SK-N-SH treated with all-trans-retinoic acid at 6 μM for 48 hours (cell line): ENCODE measurements around the gene SUGP2.

ENCODE experiments used
- ATAC-seq: fragments of 200-7000 bp; cut with Tn5 transposase; 3 replicates; pipeline ENCODE4 v1.9.1; 2020; ENCODE audit warnings: mild to moderate bottlenecking, moderate library complexity
- BACH2 ChIP-seq: fragments of 250-450 bp; sonication (Bioruptor Pico); IDR thresholded peaks from 2 replicates; pipeline ENCODE4 v1.9.0; 2021; ENCODE audit warnings: mild to moderate bottlenecking, borderline replicate concordance
- CSDC2 ChIP-seq: fragments of 250-450 bp; sonication (Bioruptor Pico); IDR thresholded peaks from 2 replicates; pipeline ENCODE4 v1.5.0; 2020; ENCODE audit warnings: mild to moderate bottlenecking, moderate library complexity
- ESRRG ChIP-seq: fragments of 250-450 bp; sonication (Bioruptor Pico); IDR thresholded peaks from 2 replicates; pipeline ENCODE4 v1.6.1; 2021; ENCODE audit warnings: mild to moderate bottlenecking
- GLIS3 ChIP-seq: fragments of 250-450 bp; sonication (Bioruptor Pico); IDR thresholded peaks from 2 replicates; pipeline ENCODE4 v1.5.0; 2020; ENCODE audit warnings: mild to moderate bottlenecking, moderate library complexity
- ISL1 ChIP-seq: fragments of 250-450 bp; sonication (Bioruptor Pico); IDR thresholded peaks from 2 replicates; pipeline ENCODE4 v2.1.2; 2022; ENCODE audit warnings: mild to moderate bottlenecking, moderate library complexity
- OSR1 ChIP-seq: fragments of 250-450 bp; sonication (Bioruptor Pico); IDR thresholded peaks from 2 replicates; pipeline ENCODE4 v1.8.0; 2022; ENCODE audit warnings: moderate library complexity, mild to moderate bottlenecking, inconsistent platforms
- PPARA ChIP-seq: fragments of 250-450 bp; sonication (Bioruptor Pico); IDR thresholded peaks from 2 replicates; pipeline ENCODE4 v1.5.0; 2020; ENCODE audit warnings: mild to moderate bottlenecking, borderline replicate concordance
- RARB ChIP-seq: fragments of 250-450 bp; sonication (Bioruptor Pico); IDR thresholded peaks from 2 replicates; pipeline ENCODE4 v1.8.0; 2021; ENCODE audit warnings: mild to moderate bottlenecking, moderate library complexity
- SNAI2 ChIP-seq: fragments of 250-450 bp; sonication (Bioruptor Pico); IDR thresholded peaks from 2 replicates; pipeline ENCODE4 v1.5.0; 2020; ENCODE audit warnings: mild to moderate bottlenecking, moderate library complexity
- TCF4 ChIP-seq: fragments of 250-450 bp; sonication (Bioruptor Pico); IDR thresholded peaks from 2 replicates; pipeline ENCODE4 v1.8.0; 2021; ENCODE audit warnings: mild to moderate bottlenecking, moderate library complexity, borderline replicate concordance
- TOX ChIP-seq: fragments of 250-450 bp; sonication (Bioruptor Pico); IDR thresholded peaks from 2 replicates; pipeline ENCODE4 v1.8.0; 2021; ENCODE audit warnings: mild to moderate bottlenecking, moderate library complexity, borderline replicate concordance
- ZC3H10 ChIP-seq: fragments of 250-450 bp; sonication (Bioruptor Pico); IDR thresholded peaks from 2 replicates; pipeline ENCODE4 v1.5.1; 2021; ENCODE audit warnings: mild to moderate bottlenecking, moderate library complexity
- ZFP3 ChIP-seq: fragments of 250-450 bp; sonication (Bioruptor Pico); IDR thresholded peaks from 2 replicates; pipeline ENCODE4 v1.5.0; 2020; ENCODE audit warnings: mild to moderate bottlenecking, moderate library complexity
- ZFP30 ChIP-seq: fragments of 450-650 bp; formaldehyde crosslinking; IDR thresholded peaks from 2 replicates; pipeline ENCODE4 v1.5.0; 2022; ENCODE audit warnings: mild to moderate bottlenecking, moderate library complexity
- ZNF565 ChIP-seq: fragments of 450-650 bp; formaldehyde crosslinking; conservative IDR thresholded peaks from 2 replicates; pipeline ENCODE4 v1.5.0; 2020; ENCODE audit warnings: low read depth, mild to moderate bottlenecking, moderate library complexity
- ZNF70 ChIP-seq: fragments of 450-650 bp; formaldehyde crosslinking; IDR thresholded peaks from 2 replicates; pipeline ENCODE4 v1.5.0; 2020; ENCODE audit warnings: mild to moderate bottlenecking, moderate library complexity
- ZNF8 ChIP-seq: fragments of 450-650 bp; formaldehyde crosslinking; IDR thresholded peaks from 2 replicates; pipeline ENCODE4 v1.5.0; 2020; ENCODE audit warnings: mild to moderate bottlenecking, moderate library complexity
- TF ChIP-seq, protein P1 (sequence below): fragments of 250-450 bp; sonication (Bioruptor Pico); IDR thresholded peaks from 2 replicates; pipeline ENCODE4 v1.5.1; 2020; ENCODE audit warnings: low read depth, mild to moderate bottlenecking, moderate library complexity
- TF ChIP-seq, protein P2 (sequence below): fragments of 250-450 bp; sonication (Bioruptor Pico); IDR thresholded peaks from 2 replicates; pipeline ENCODE4 v1.5.0; 2020; ENCODE audit warnings: mild to moderate bottlenecking, moderate library complexity
- TF ChIP-seq, protein P3 (sequence below): fragments of 250-450 bp; sonication (Bioruptor Pico); IDR thresholded peaks from 2 replicates; pipeline ENCODE4 v1.5.1; 2021; ENCODE audit warnings: mild to moderate bottlenecking, moderate library complexity
- TF ChIP-seq, protein P4 (sequence below): fragments of 250-450 bp; sonication (Bioruptor Pico); IDR thresholded peaks from 2 replicates; pipeline ENCODE4 v1.8.0; 2021; ENCODE audit warnings: low read depth, mild to moderate bottlenecking, moderate library complexity, borderline replicate concordance
- TF ChIP-seq, protein P5 (sequence below): fragments of 250-450 bp; sonication (Bioruptor Pico); IDR thresholded peaks from 2 replicates; pipeline ENCODE4 v1.8.0; 2020; ENCODE audit warnings: mild to moderate bottlenecking, moderate library complexity, borderline replicate concordance

SUGP2 gene

DNA sequence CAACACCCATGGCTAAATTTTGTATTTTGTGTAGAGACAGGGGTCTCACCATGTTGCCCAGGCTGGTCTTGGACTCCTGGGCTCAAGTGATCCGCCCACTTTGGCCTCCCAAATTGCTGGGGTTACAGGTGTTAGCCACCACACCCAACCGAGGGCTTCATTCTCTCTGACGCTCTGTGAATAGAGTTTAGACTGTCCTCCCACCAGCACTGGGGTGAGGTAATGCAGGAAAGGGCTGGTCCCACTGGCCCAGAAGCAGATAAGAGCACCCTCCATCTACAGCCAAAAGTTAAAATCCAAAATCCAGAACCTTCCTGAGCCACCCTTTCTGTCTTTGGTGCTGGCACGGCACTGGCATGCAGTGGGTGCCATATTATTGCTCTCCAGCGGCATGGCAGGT is 60.5 kb downstream of the SUGP2 start:
- no peak for TF ChIP-seq ZFP3
- TF ChIP-seq, protein P1, sequence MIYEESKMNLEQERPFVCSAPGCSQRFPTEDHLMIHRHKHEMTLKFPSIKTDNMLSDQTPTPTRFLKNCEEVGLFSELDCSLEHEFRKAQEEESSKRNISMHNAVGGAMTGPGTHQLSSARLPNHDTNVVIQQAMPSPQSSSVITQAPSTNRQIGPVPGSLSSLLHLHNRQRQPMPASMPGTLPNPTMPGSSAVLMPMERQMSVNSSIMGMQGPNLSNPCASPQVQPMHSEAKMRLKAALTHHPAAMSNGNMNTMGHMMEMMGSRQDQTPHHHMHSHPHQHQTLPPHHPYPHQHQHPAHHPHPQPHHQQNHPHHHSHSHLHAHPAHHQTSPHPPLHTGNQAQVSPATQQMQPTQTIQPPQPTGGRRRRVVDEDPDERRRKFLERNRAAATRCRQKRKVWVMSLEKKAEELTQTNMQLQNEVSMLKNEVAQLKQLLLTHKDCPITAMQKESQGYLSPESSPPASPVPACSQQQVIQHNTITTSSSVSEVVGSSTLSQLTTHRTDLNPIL (CRISPR knock-in tag): no peak
- TF ChIP-seq ZFP30 (CRISPR knock-in tag): no peak
- no peak for TF ChIP-seq ZC3H10 (CRISPR knock-in tag)
- TF ChIP-seq, protein P2, sequence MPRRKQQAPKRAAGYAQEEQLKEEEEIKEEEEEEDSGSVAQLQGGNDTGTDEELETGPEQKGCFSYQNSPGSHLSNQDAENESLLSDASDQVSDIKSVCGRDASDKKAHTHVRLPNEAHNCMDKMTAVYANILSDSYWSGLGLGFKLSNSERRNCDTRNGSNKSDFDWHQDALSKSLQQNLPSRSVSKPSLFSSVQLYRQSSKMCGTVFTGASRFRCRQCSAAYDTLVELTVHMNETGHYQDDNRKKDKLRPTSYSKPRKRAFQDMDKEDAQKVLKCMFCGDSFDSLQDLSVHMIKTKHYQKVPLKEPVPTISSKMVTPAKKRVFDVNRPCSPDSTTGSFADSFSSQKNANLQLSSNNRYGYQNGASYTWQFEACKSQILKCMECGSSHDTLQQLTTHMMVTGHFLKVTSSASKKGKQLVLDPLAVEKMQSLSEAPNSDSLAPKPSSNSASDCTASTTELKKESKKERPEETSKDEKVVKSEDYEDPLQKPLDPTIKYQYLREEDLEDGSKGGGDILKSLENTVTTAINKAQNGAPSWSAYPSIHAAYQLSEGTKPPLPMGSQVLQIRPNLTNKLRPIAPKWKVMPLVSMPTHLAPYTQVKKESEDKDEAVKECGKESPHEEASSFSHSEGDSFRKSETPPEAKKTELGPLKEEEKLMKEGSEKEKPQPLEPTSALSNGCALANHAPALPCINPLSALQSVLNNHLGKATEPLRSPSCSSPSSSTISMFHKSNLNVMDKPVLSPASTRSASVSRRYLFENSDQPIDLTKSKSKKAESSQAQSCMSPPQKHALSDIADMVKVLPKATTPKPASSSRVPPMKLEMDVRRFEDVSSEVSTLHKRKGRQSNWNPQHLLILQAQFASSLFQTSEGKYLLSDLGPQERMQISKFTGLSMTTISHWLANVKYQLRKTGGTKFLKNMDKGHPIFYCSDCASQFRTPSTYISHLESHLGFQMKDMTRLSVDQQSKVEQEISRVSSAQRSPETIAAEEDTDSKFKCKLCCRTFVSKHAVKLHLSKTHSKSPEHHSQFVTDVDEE (CRISPR knock-in tag): no peak
- TF ChIP-seq CSDC2 (CRISPR knock-in tag): no peak
- TF ChIP-seq, protein P3, sequence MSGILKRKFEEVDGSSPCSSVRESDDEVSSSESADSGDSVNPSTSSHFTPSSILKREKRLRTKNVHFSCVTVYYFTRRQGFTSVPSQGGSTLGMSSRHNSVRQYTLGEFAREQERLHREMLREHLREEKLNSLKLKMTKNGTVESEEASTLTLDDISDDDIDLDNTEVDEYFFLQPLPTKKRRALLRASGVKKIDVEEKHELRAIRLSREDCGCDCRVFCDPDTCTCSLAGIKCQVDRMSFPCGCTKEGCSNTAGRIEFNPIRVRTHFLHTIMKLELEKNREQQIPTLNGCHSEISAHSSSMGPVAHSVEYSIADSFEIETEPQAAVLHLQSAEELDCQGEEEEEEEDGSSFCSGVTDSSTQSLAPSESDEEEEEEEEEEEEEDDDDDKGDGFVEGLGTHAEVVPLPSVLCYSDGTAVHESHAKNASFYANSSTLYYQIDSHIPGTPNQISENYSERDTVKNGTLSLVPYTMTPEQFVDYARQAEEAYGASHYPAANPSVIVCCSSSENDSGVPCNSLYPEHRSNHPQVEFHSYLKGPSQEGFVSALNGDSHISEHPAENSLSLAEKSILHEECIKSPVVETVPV (CRISPR knock-in tag): no peak
- TF ChIP-seq ZNF565: no peak
- TF ChIP-seq SNAI2: no peak
- no peak for TF ChIP-seq BACH2 (CRISPR knock-in tag)
- TF ChIP-seq, protein P4, sequence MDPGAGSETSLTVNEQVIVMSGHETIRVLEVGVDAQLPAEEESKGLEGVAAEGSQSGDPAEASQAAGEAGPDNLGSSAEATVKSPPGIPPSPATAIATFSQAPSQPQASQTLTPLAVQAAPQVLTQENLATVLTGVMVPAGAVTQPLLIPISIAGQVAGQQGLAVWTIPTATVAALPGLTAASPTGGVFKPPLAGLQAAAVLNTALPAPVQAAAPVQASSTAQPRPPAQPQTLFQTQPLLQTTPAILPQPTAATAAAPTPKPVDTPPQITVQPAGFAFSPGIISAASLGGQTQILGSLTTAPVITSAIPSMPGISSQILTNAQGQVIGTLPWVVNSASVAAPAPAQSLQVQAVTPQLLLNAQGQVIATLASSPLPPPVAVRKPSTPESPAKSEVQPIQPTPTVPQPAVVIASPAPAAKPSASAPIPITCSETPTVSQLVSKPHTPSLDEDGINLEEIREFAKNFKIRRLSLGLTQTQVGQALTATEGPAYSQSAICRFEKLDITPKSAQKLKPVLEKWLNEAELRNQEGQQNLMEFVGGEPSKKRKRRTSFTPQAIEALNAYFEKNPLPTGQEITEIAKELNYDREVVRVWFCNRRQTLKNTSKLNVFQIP: no peak
- TF ChIP-seq TCF4 (CRISPR knock-in tag): no peak
- TF ChIP-seq ZNF70 (CRISPR knock-in tag): no peak
- no peak for TF ChIP-seq OSR1
- TF ChIP-seq, protein P5, sequence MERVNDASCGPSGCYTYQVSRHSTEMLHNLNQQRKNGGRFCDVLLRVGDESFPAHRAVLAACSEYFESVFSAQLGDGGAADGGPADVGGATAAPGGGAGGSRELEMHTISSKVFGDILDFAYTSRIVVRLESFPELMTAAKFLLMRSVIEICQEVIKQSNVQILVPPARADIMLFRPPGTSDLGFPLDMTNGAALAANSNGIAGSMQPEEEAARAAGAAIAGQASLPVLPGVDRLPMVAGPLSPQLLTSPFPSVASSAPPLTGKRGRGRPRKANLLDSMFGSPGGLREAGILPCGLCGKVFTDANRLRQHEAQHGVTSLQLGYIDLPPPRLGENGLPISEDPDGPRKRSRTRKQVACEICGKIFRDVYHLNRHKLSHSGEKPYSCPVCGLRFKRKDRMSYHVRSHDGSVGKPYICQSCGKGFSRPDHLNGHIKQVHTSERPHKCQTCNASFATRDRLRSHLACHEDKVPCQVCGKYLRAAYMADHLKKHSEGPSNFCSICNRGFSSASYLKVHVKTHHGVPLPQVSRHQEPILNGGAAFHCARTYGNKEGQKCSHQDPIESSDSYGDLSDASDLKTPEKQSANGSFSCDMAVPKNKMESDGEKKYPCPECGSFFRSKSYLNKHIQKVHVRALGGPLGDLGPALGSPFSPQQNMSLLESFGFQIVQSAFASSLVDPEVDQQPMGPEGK (CRISPR knock-in tag): no peak

DNA sequence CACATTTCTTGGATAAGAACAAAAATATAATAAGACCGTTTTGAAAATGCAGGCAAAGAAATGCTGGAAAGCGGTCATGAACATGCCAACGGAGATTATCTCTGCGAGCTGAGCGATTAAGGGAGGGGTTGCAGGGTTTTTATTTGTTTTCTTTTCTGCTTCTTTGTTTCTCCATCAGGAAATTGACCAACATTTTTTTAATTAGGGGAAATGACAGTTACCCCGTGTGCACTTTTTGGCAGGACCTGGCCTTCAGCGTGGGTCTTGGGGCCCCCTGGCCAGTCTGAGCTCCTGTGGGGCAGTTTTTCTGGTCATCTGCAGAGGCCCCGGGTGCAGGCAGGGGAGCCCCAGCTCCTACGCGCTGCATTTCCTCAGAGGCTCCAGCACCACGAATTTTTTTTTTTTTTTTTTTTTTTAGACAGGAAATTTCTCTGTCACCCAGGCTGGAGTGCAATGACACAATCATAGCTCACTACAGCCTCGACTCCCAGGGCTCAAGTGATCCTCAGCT is 61.0 kb downstream of the SUGP2 start:
- TF ChIP-seq GLIS3 (CRISPR knock-in tag): no peak
- ATAC-seq: no peak

More for the DNA sequence above, 60.5 kb downstream of the SUGP2 start:
- no peak for ATAC-seq

DNA sequence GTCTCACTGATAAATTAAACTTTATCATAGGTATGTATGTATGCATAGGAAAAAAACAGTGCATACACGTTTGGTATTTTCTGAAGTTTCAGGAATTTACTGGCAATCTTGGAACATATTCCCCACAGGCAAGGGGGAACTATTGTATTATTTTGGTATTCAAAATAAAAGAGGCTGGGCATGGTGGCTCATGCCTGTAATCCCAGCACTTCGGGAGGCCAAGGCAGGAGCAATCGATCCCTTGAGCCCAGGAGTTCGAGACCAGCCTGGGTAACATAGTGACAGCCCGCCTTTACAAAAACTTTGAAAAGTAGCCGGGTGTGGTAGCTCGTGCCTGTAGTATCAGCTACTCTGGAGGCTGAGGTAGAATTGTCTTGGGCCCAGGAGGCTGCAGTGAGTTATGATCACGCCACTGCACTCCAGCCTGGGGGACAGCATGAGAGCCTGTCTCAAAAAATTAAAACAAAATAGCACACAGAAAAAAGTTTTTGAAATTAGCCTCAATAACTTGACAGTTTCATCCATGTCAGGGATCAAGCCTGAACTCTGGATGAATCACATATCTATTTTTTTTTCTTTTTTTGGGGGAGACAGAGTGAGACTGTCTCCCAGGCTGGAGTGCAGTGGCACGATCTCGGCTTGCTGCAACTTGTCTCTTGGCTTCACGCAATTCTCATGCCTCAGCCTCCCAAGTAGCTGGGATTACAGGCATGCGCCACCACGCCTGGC is 63.2 kb downstream of the SUGP2 start:
- ATAC-seq: peak; percentile 42
- TF ChIP-seq TOX (CRISPR knock-in tag): no peak
- no peak for TF ChIP-seq PPARA (CRISPR knock-in tag)
- TF ChIP-seq GLIS3 (CRISPR knock-in tag): no peak
- TF ChIP-seq, protein P4: no peak
- no peak for TF ChIP-seq ZC3H10 (CRISPR knock-in tag)
- no peak for TF ChIP-seq ESRRG
- no peak for TF ChIP-seq ZFP30 (CRISPR knock-in tag)
- TF ChIP-seq, protein P3 (CRISPR knock-in tag): no peak
- no peak for TF ChIP-seq OSR1
- TF ChIP-seq RARB: no peak
- no peak for TF ChIP-seq ZNF565
- no peak for TF ChIP-seq ZNF8 (CRISPR knock-in tag)
- TF ChIP-seq ISL1 (CRISPR knock-in tag): no peak
- TF ChIP-seq, protein P5 (CRISPR knock-in tag): no peak
